ENCODE results near the gene CIZ1. TPM values are rescaled to one million over a fixed set of nuclear protein-coding genes. Genes with fewer than 3 reads are reported as not detected.

Gene CIZ1
- total RNA-seq, 1 donor from 2014 or later: 174 TPM

- H3K27ac Mint-ChIP-seq (ENCODE audit: unreplicated experiment): no peak overlapping the region
- peaks cover 5% of the 10 kb centered on the region for H3K9me3 Mint-ChIP-seq (ENCODE audit: unreplicated experiment)
- H3K27me3 Mint-ChIP-seq (ENCODE audit: unreplicated experiment): peaks cover 6% of the 10 kb centered on the region
- TF ChIP-seq CTCF (IDR thresholded peaks at IDR 0.05; ENCODE audit: partially characterized antibody, unreplicated experiment): no peak
- H3K4me1 Mint-ChIP-seq (ENCODE audit: low read depth, unreplicated experiment): peaks cover 13% of the 10 kb centered on the region
- no peak for DNase-seq
- no peak overlapping the region for H3K4me3 Mint-ChIP-seq (ENCODE audit: unreplicated experiment)
- H3K36me3 Mint-ChIP-seq (ENCODE audit: unreplicated experiment): peaks cover 5% of the 10 kb centered on the region
Observed at GRCh38 chr9:128219831-128220230, 28.5 kb upstream of the CIZ1 start.

GRCh38 chr9:128218518-128219389, 27.4 kb upstream of the CIZ1 start:
- DNase-seq: peak; percentile 92
- peak overlapping the region; percentile 81 for H3K27ac Mint-ChIP-seq (ENCODE audit: unreplicated experiment)
- no peak for TF ChIP-seq CTCF (IDR thresholded peaks at IDR 0.05; ENCODE audit: partially characterized antibody, unreplicated experiment)
- H3K4me1 Mint-ChIP-seq (ENCODE audit: low read depth, unreplicated experiment): peaks cover 13% of the 10 kb centered on the region
- peaks cover 5% of the 10 kb centered on the region for H3K27me3 Mint-ChIP-seq (ENCODE audit: unreplicated experiment)
- peak overlapping the region; percentile 78 for H3K4me3 Mint-ChIP-seq (ENCODE audit: unreplicated experiment)
- peaks cover 5% of the 10 kb centered on the region for H3K36me3 Mint-ChIP-seq (ENCODE audit: unreplicated experiment)
- H3K9me3 Mint-ChIP-seq (ENCODE audit: unreplicated experiment): peaks cover 5% of the 10 kb centered on the region

- Mint-ChIP-seq H3K9me3 (ENCODE audit: unreplicated experiment) (peaks cover 2% of the 10 kb centered on the region), H3K27ac (ENCODE audit: unreplicated experiment) (peak overlapping the region; percentile 81), H3K4me3 (ENCODE audit: unreplicated experiment) (peak overlapping the region; percentile 78), H3K27me3 (ENCODE audit: unreplicated experiment) (peaks cover 5% of the 10 kb centered on the region), H3K36me3 (ENCODE audit: unreplicated experiment) (peaks cover 5% of the 10 kb centered on the region), H3K4me1 (ENCODE audit: low read depth, unreplicated experiment) (peaks cover 13% of the 10 kb centered on the region)
- TF ChIP-seq CTCF (IDR thresholded peaks at IDR 0.05; ENCODE audit: partially characterized antibody, unreplicated experiment): no peak
- DNase-seq: no peak
Observed at GRCh38 chr9:128218172-128218517, 26.8 kb upstream of the CIZ1 start.

- Mint-ChIP-seq H3K27ac (ENCODE audit: unreplicated experiment) (peak overlapping the region; percentile 64), H3K27me3 (ENCODE audit: unreplicated experiment) (peaks cover 5% of the 10 kb centered on the region), H3K9me3 (ENCODE audit: unreplicated experiment) (peaks cover 4% of the 10 kb centered on the region), H3K4me3 (ENCODE audit: unreplicated experiment) (peak overlapping the region; percentile 28), H3K4me1 (ENCODE audit: low read depth, unreplicated experiment) (peaks cover 13% of the 10 kb centered on the region), H3K36me3 (ENCODE audit: unreplicated experiment) (peaks cover 5% of the 10 kb centered on the region)
- TF ChIP-seq CTCF (IDR thresholded peaks at IDR 0.05; ENCODE audit: partially characterized antibody, unreplicated experiment): no peak
- DNase-seq: no peak
Observed at GRCh38 chr9:128216781-128217553, 25.6 kb upstream of the CIZ1 start.
